Measurements from ENCODE around the gene FSTL4.

Gene FSTL4

GRCh38 chr5:133523013-133523658 lies 89.2 kb downstream of the FSTL4 start (continued):
- TF ChIP-seq POU6F1 (CRISPR knock-in tag; IDR thresholded peaks at IDR 0.05; ENCODE audit: borderline replicate concordance, low read depth) (no peak), GLIS3 (CRISPR knock-in tag; IDR thresholded peaks at IDR 0.05) (no peak)

- no peak for ATAC-seq
- TF ChIP-seq ARNTL (CRISPR knock-in tag; IDR thresholded peaks at IDR 0.05; ENCODE audit: borderline replicate concordance, low read depth) (no peak), ZNF8 (CRISPR knock-in tag; IDR thresholded peaks at IDR 0.05) (no peak), BACH2 (CRISPR knock-in tag; IDR thresholded peaks at IDR 0.05; ENCODE audit: borderline replicate concordance) (no peak), ZFP3 (CRISPR knock-in tag; IDR thresholded peaks at IDR 0.05) (no peak), ZFP30 (CRISPR knock-in tag; IDR thresholded peaks at IDR 0.05) (no peak), TSHZ2 (CRISPR knock-in tag; IDR thresholded peaks at IDR 0.05) (no peak), CREB5 (CRISPR knock-in tag; IDR thresholded peaks at IDR 0.05; ENCODE audit: low read depth) (no peak), CSDC2 (CRISPR knock-in tag; IDR thresholded peaks at IDR 0.05) (no peak), ISL1 (CRISPR knock-in tag; IDR thresholded peaks at IDR 0.05) (no peak), PATZ1 (CRISPR knock-in tag; IDR thresholded peaks at IDR 0.05; ENCODE audit: borderline replicate concordance) (no peak)
Measured at GRCh38 chr5:133521801-133522200, 90.5 kb downstream of the FSTL4 start.

- no peak for ATAC-seq
Measured at GRCh38 chr5:133520991-133521706, 91.2 kb downstream of the FSTL4 start.

More at GRCh38 chr5:133520991-133521706, 91.2 kb downstream of the FSTL4 start:
- no peak for TF ChIP-seq OSR1 (CRISPR knock-in tag; IDR thresholded peaks at IDR 0.05)
- no peak for TF ChIP-seq ZFP3 (CRISPR knock-in tag; IDR thresholded peaks at IDR 0.05)
- TF ChIP-seq BACH2 (CRISPR knock-in tag; IDR thresholded peaks at IDR 0.05; ENCODE audit: borderline replicate concordance) = no peak
- no peak for TF ChIP-seq POU6F1 (CRISPR knock-in tag; IDR thresholded peaks at IDR 0.05; ENCODE audit: borderline replicate concordance, low read depth)
- no peak for TF ChIP-seq CSDC2 (CRISPR knock-in tag; IDR thresholded peaks at IDR 0.05)
- no peak for TF ChIP-seq GLIS3 (CRISPR knock-in tag; IDR thresholded peaks at IDR 0.05)
- TF ChIP-seq TSHZ2 (CRISPR knock-in tag; IDR thresholded peaks at IDR 0.05) = no peak
- TF ChIP-seq RARB (CRISPR knock-in tag; IDR thresholded peaks at IDR 0.05) = no peak
- TF ChIP-seq TOX (CRISPR knock-in tag; IDR thresholded peaks at IDR 0.05; ENCODE audit: borderline replicate concordance) = no peak
- no peak for TF ChIP-seq TCF4 (CRISPR knock-in tag; IDR thresholded peaks at IDR 0.05; ENCODE audit: borderline replicate concordance)
- no peak for TF ChIP-seq ZNF70 (CRISPR knock-in tag; IDR thresholded peaks at IDR 0.05)
- TF ChIP-seq ESRRG (CRISPR knock-in tag; IDR thresholded peaks at IDR 0.05) = no peak
- TF ChIP-seq PPARA (CRISPR knock-in tag; IDR thresholded peaks at IDR 0.05; ENCODE audit: borderline replicate concordance) = no peak
- no peak for TF ChIP-seq CREB5 (CRISPR knock-in tag; IDR thresholded peaks at IDR 0.05; ENCODE audit: low read depth)
- no peak for TF ChIP-seq ZNF8 (CRISPR knock-in tag; IDR thresholded peaks at IDR 0.05)
- TF ChIP-seq ARNTL (CRISPR knock-in tag; IDR thresholded peaks at IDR 0.05; ENCODE audit: borderline replicate concordance, low read depth) = no peak
- TF ChIP-seq SNAI2 (CRISPR knock-in tag; IDR thresholded peaks at IDR 0.05) = no peak
